GM12878 (cell line): ENCODE results near the gene GATA3. TPM values are rescaled to one million over a fixed set of nuclear protein-coding genes. Genes with fewer than 3 reads are reported as not detected.

Experiments
- ATAC-seq: fragments of 200-7000 bp; cut with Tn5 transposase; 3 replicates; pipeline ENCODE4 v1.9.1; 2020; ENCODE audit warnings: mild to moderate bottlenecking, moderate library complexity
- BruUV-seq: library from RNA; stranded (reverse); fragments of 400-500 nt; replicated peaks from 2 replicates; lab custom pipeline; 2021; lab: Mats Ljungman, UMichigan
- CTCF ChIA-PET: fragments of 300-600 bp; sonication (Branson Sonifier 250); formaldehyde crosslinking; extraction: SDS; loops from one replicate; lab custom pipeline; 2021; ENCODE audit warnings: inconsistent platforms; lab: Yijun Ruan, JAX
- POLR2A ChIA-PET: fragments of 350-600 bp; formaldehyde crosslinking; extraction: SDS; loops from one replicate; lab custom pipeline; 2021; ENCODE audit warnings: inconsistent platforms; lab: Charles Lee
- RAD21 ChIA-PET: fragments of 300-600 bp; sonication (Branson Sonifier 250); formaldehyde crosslinking; loops from one replicate; lab custom pipeline; 2023; ENCODE audit warnings: antibody characterized with exemption; ENCODE audit not compliant: unreplicated experiment; lab: Charles Lee
- SMC1A ChIA-PET: fragments of 300-600 bp; sonication (Branson Sonifier 250); formaldehyde crosslinking; loops from one replicate; lab custom pipeline; 2023; ENCODE audit not compliant: unreplicated experiment, uncharacterized antibody; lab: Charles Lee
- DNase-seq: peaks from one replicate; pipeline ENCODE4 v3.0.0-alpha.2; 2011; ENCODE audit warnings: low read depth, low spot score
- FAIRE-seq: peaks from 3 replicates; lab custom pipeline; 2011; peaks lifted over from hg19 to GRCh38; lab: Jason Lieb, UNC
- H2AFZ ChIP-seq: 2 replicates; pipeline ENCODE4 v1.6.0; 2011; ENCODE audit warnings: low read depth, low read length, control low read depth; ENCODE audit not compliant: control insufficient read depth
- H3K27ac ChIP-seq: 2 replicates; pipeline ENCODE4 v1.5.1; 2011; ENCODE audit warnings: control low read depth; ENCODE audit not compliant: control insufficient read depth, insufficient read depth
- H3K27me3 ChIP-seq, 2 experiments: replicated peaks in 1 of 2; 2 replicates each; pipeline versions ENCODE4 v1.6.0 to v1.6.1; 2011; ENCODE audit warnings: low read length in 1 of 2; ENCODE audit not compliant: control insufficient read depth in 2 of 2, insufficient read depth in 2 of 2
- H3K36me3 ChIP-seq, 2 experiments: 2 replicates each; pipeline ENCODE4 v1.5.1; 2011; ENCODE audit warnings: low read length in 1 of 2; ENCODE audit not compliant: control insufficient read depth in 2 of 2, insufficient read depth in 2 of 2
- H3K4me1 ChIP-seq: 2 replicates; pipeline ENCODE4 v1.6.1; 2011; ENCODE audit warnings: mild to moderate bottlenecking, low read length, moderate library complexity, mixed read lengths; ENCODE audit not compliant: control insufficient read depth, insufficient read depth
- H3K4me2 ChIP-seq: 2 replicates; pipeline ENCODE4 v1.6.0; 2011; ENCODE audit warnings: control low read depth; ENCODE audit not compliant: control insufficient read depth, insufficient read depth
- H3K4me3 ChIP-seq: fragments of 200-600 bp; sonication (generic); 2 replicates; pipeline ENCODE4 v1.5.1; 2016
- H3K79me2 ChIP-seq: 2 replicates; pipeline ENCODE4 v1.6.0; 2011; ENCODE audit warnings: low read length; ENCODE audit not compliant: control insufficient read depth, insufficient read depth
- H3K9ac ChIP-seq: 2 replicates; pipeline ENCODE4 v1.8.0; 2011; ENCODE audit warnings: low read length, control low read depth, mixed read lengths; ENCODE audit not compliant: control insufficient read depth, insufficient read depth
- H3K9me3 ChIP-seq: replicated peaks from 3 replicates; pipeline ENCODE4 v1.5.1; 2011; ENCODE audit warnings: mild to moderate bottlenecking, low read length; ENCODE audit not compliant: control insufficient read depth, insufficient read depth
- H4K20me1 ChIP-seq: 2 replicates; pipeline ENCODE4 v1.6.0; 2011; ENCODE audit not compliant: control insufficient read depth, insufficient read depth
- ATF7 ChIP-seq: fragments of 450-650 bp; IDR thresholded peaks from 2 replicates; pipeline ENCODE4 v1.6.1; 2016; ENCODE audit warnings: low read depth, mild to moderate bottlenecking
- CBFB ChIP-seq: IDR thresholded peaks from 2 replicates; pipeline ENCODE4 v1.6.1; 2016; ENCODE audit warnings: antibody characterized with exemption, low read depth
- HCFC1 ChIP-seq: fragments of 150-350 bp; IDR thresholded peaks from 2 replicates; pipeline ENCODE4 v1.6.1; 2014; ENCODE audit warnings: low read length
- MEF2B ChIP-seq: fragments of 450-650 bp; IDR thresholded peaks from 2 replicates; pipeline ENCODE4 v1.6.1; 2018; ENCODE audit warnings: mild to moderate bottlenecking, moderate library complexity; ENCODE audit not compliant: partially characterized antibody, poor library complexity, severe bottlenecking
- NR2C1 ChIP-seq: fragments of 450-650 bp; IDR thresholded peaks from 2 replicates; pipeline ENCODE4 v1.6.1; 2017; ENCODE audit warnings: antibody characterized with exemption, mild to moderate bottlenecking, moderate library complexity
- NR2C2 ChIP-seq: IDR thresholded peaks from 2 replicates; pipeline ENCODE4 v1.6.1; 2011; ENCODE audit warnings: borderline replicate concordance, low read depth; ENCODE audit not compliant: control insufficient read depth, insufficient read length
- NR2F1 ChIP-seq: fragments of 450-650 bp; conservative IDR thresholded peaks from 2 replicates; pipeline ENCODE4 v1.6.1; 2017; ENCODE audit warnings: mild to moderate bottlenecking
- PAX5 ChIP-seq: IDR thresholded peaks from 2 replicates; pipeline ENCODE4 v1.6.1; 2011; ENCODE audit warnings: low read depth, low read length, borderline replicate concordance
- PAX8 ChIP-seq: fragments of 450-650 bp; IDR thresholded peaks from 2 replicates; pipeline ENCODE4 v1.6.1; 2017; ENCODE audit warnings: mild to moderate bottlenecking, moderate library complexity
- PKNOX1 ChIP-seq: fragments of 450-650 bp; IDR thresholded peaks from 2 replicates; pipeline ENCODE4 v1.6.1; 2016; ENCODE audit warnings: mild to moderate bottlenecking
- PRDM15 ChIP-seq: fragments of 450-650 bp; formaldehyde crosslinking; IDR thresholded peaks from 2 replicates; pipeline ENCODE4 v1.4.0; 2020; ENCODE audit warnings: mild to moderate bottlenecking, moderate library complexity
- SMAD5 ChIP-seq: IDR thresholded peaks from 2 replicates; pipeline ENCODE4 v1.6.1; 2016; ENCODE audit warnings: antibody characterized with exemption, low read depth
- TCF7 ChIP-seq: IDR thresholded peaks from 2 replicates; pipeline ENCODE4 v1.6.1; 2014; ENCODE audit warnings: antibody characterized with exemption, borderline replicate concordance
- ZBTB4 ChIP-seq: fragments of 450-650 bp; formaldehyde crosslinking; IDR thresholded peaks from 2 replicates; pipeline ENCODE4 v1.4.0; 2022; ENCODE audit warnings: mild to moderate bottlenecking, moderate library complexity
- ZNF384 ChIP-seq: IDR thresholded peaks from 2 replicates; pipeline ENCODE4 v1.6.1; 2012; ENCODE audit warnings: low read depth, mild to moderate bottlenecking, low read length, improper control_type of control experiment, borderline replicate concordance
- ZZZ3 ChIP-seq: IDR thresholded peaks from 2 replicates; pipeline ENCODE4 v1.6.1; 2011; ENCODE audit warnings: low read depth; ENCODE audit not compliant: control insufficient read depth, insufficient read length
- WGBS: methylation state at CpG from one replicate; pipeline ENCODE4 v1.1.6; 2016; ENCODE audit warnings: low lambda C conversion rate; ENCODE audit not compliant: insufficient replicate concordance, insufficient coverage; ENCODE audit errors: missing lambda C conversion rate; 5-methylcytosine and 5-hydroxymethylcytosine counted together
- in situ Hi-C: fragments of 300-500 bp; cut with MboI; formaldehyde crosslinking; loops from 9 replicates; pipeline ENCODE4 v1.14.3; 2018; ENCODE audit warnings: mixed read lengths
- intact Hi-C: fragments of 100-400 bp; cut with micrococcal nuclease; formaldehyde crosslinking; loops from one replicate; pipeline ENCODE4 v1.14.2; 2022; ENCODE audit not compliant: unreplicated experiment
- polyA plus RNA-seq, 11 experiments: library from polyadenylated mRNA; depleted of rRNA in 4 of 11; unstranded in 6 of 11; stranded (reverse) in 5 of 11; fragments of >200 nt; fragmentation: Nextera tagmentation in 4 of 11; fragmentation: Illumina TruSeq in 1 of 11; extraction: Ambion mirVana in 4 of 11; extraction: Trizol in 1 of 11; gene quantifications; 1 replicate in 1 of 11; 2 replicates in 10 of 11; pipeline versions ENCODE4 v1.2.1 to v1.2.3, GENCODE V29; 2011 to 2016; ENCODE audit warnings: inconsistent platforms in 2 of 11, missing spikeins in 2 of 11, low read depth in 1 of 11
- total RNA-seq, 4 experiments: library from RNA; depleted of rRNA in 3 of 4; stranded (reverse); fragments of >200 nt in 3 of 4; fragmentation: Illumina TruSeq in 1 of 4; extraction: Trizol in 1 of 4; gene quantifications; 2 replicates each; pipeline versions ENCODE4 v1.2.1 to v1.2.3, GENCODE V29; 2013 to 2021

Gene GATA3
- total and polyA plus RNA-seq, 10 of the 15 experiments (the other 5 are each of a cell fraction or from before 2014, with no cell fraction given), result 0.08 to 0.80 (median 0.29) TPM

GRCh38 chr10:8086315-8086714, 31.8 kb downstream of the GATA3 start:
- SMC1A ChIA-PET, result interaction anchor here (1.1 kb wide), 1 partner anchor 14 kb away, joined by 3 read pairs; no protein-coding TSS in a partner anchor
- WGBS, result 40% methylated on average over 5 of the region's 5 CpGs
- Histone ChIP-seq H3K27me3 (no peaks in the 10 kb centered on the region), H4K20me1 (no peaks in the 10 kb centered on the region), H3K4me1 (peaks cover 5% of the 10 kb centered on the region; the same call in 1 of the 2 replicates), H3K9me3 (no peaks in the 10 kb centered on the region), H3K27ac (no peak overlapping the region), H3K9ac (no peak overlapping the region), H3K79me2 (no peaks in the 10 kb centered on the region), H3K36me3 (no peaks in the 10 kb centered on the region), H2AFZ (no peak overlapping the region), H3K4me3 (no peak overlapping the region), H3K4me2 (no peak overlapping the region)
- DNase-seq, result no peak
- FAIRE-seq, result no peak
- no TSS peak for BruUV-seq
- RAD21 ChIA-PET, result interaction anchor here (0.5 kb wide), 1 partner anchor 1166 kb away, joined by 3 read pairs; no protein-coding TSS in a partner anchor
- POLR2A ChIA-PET, result no interaction called here
- CTCF ChIA-PET, result no interaction called here
- ATAC-seq, result no peak
- in situ Hi-C loops (no loop called here), intact Hi-C loops (no loop called here)
- no peak for TF ChIP-seq ATF7
- no peak for TF ChIP-seq PRDM15 (CRISPR knock-in tag)
- no peak for TF ChIP-seq NR2F1
- no peak for TF ChIP-seq MEF2B
- TF ChIP-seq ZNF384, result no peak
- no peak for TF ChIP-seq PAX5
- TF ChIP-seq NR2C2, result no peak
- TF ChIP-seq TCF7, result no peak
- no peak for TF ChIP-seq NR2C1
- TF ChIP-seq ZBTB4, result no peak
- no peak for TF ChIP-seq CBFB
- TF ChIP-seq PAX8, result no peak
- TF ChIP-seq SMAD5, result no peak
- TF ChIP-seq ZZZ3, result no peak
- no peak for TF ChIP-seq PKNOX1
- TF ChIP-seq HCFC1, result no peak
